HepG2 (cell line): ENCODE results near the gene CCDC14. TPM values are rescaled to one million over a fixed set of nuclear protein-coding genes. Genes with fewer than 3 reads are reported as not detected.

Experiments used
- ATAC-seq: fragments of 200-7000 bp; cut with Tn5 transposase; 3 replicates; pipeline ENCODE4 v1.9.1; 2020; ENCODE audit warnings: mild to moderate bottlenecking, moderate library complexity
- BruUV-seq: library from RNA; stranded (reverse); fragments of 400-500 nt; replicated peaks from 2 replicates; lab custom pipeline; 2021; lab: Mats Ljungman, UMichigan
- CTCF ChIA-PET: fragments of 300-600 bp; formaldehyde crosslinking; extraction: SDS; loops from one replicate; lab custom pipeline; 2021; ENCODE audit warnings: low total read pairs, inconsistent platforms, low intra/inter-chr PET ratio; lab: Yijun Ruan, JAX
- POLR2A ChIA-PET: fragments of 350-600 bp; sonication (Branson Sonifier 250); formaldehyde crosslinking; loops from one replicate; lab custom pipeline; 2020; ENCODE audit warnings: antibody characterized with exemption, inconsistent platforms; lab: Yijun Ruan, JAX
- DNase-seq: peaks from one replicate; pipeline ENCODE4 v3.0.0-alpha.2; 2015; ENCODE audit warnings: low spot score
- FAIRE-seq: peaks from 3 replicates; lab custom pipeline; 2011; peaks lifted over from hg19 to GRCh38; lab: Jason Lieb, UNC
- H2AFZ ChIP-seq: one replicate; pipeline ENCODE4 v1.6.1; 2011; ENCODE audit warnings: low read length, inconsistent platforms
- H3K27ac ChIP-seq: fragments of 300-600 bp; 3 replicates; pipeline ENCODE4 v1.8.0; 2011; ENCODE audit warnings: mixed run types, mild to moderate bottlenecking, mixed read lengths, low read length, inconsistent platforms; ENCODE audit not compliant: insufficient read depth; ENCODE audit errors: extremely low read length
- H3K27me3 ChIP-seq, 2 experiments: fragments of 200-600 bp in 1 of 2; 2 replicates in 1 of 2; 3 replicates in 1 of 2; pipeline versions ENCODE4 v1.6.0 to v1.8.0; 2011; ENCODE audit warnings: low read length in 2 of 2, mild to moderate bottlenecking in 2 of 2, moderate library complexity in 2 of 2, inconsistent platforms in 1 of 2; ENCODE audit not compliant: insufficient read depth in 2 of 2, control insufficient read depth in 1 of 2
- H3K36me3 ChIP-seq, 2 experiments: fragments of 200-600 bp in 1 of 2; replicated peaks in 1 of 2; 2 replicates in 1 of 2; 3 replicates in 1 of 2; pipeline versions ENCODE4 v1.5.1 to v1.8.0; 2011; ENCODE audit warnings: low read length in 2 of 2, inconsistent platforms in 1 of 2; ENCODE audit not compliant: insufficient read depth in 2 of 2, control insufficient read depth in 1 of 2
- H3K4me1 ChIP-seq: 2 replicates; pipeline ENCODE4 v1.5.1; 2012; ENCODE audit warnings: low read length, inconsistent platforms; ENCODE audit not compliant: insufficient read depth
- H3K4me2 ChIP-seq: 2 replicates; pipeline ENCODE4 v1.6.0; 2011; ENCODE audit warnings: low read depth, low read length, inconsistent platforms
- H3K4me3 ChIP-seq, 3 experiments: fragments of 200-600 bp in 1 of 3; sonication (generic), shearing (Covaris generic) in 1 of 3; replicated peaks in 1 of 3; 2 replicates each; pipeline ENCODE4 v1.5.1; 2011 to 2016; ENCODE audit warnings: low read length in 3 of 3, inconsistent platforms in 2 of 3, low read depth in 2 of 3, mild to moderate bottlenecking in 2 of 3, control low read depth in 1 of 3, mixed read lengths in 1 of 3; ENCODE audit not compliant: insufficient read depth in 1 of 3
- H3K79me2 ChIP-seq: one replicate; pipeline ENCODE4 v1.6.1; 2011; ENCODE audit warnings: low read length, inconsistent platforms; ENCODE audit not compliant: insufficient read depth
- H3K9ac ChIP-seq: 2 replicates; pipeline ENCODE4 v1.6.0; 2011; ENCODE audit warnings: mild to moderate bottlenecking, low read depth, low read length, inconsistent platforms; ENCODE audit not compliant: insufficient read depth
- H3K9me3 ChIP-seq: 2 replicates; pipeline ENCODE4 v1.5.1; 2012; ENCODE audit warnings: mild to moderate bottlenecking, low read length
- H4K20me1 ChIP-seq: 2 replicates; pipeline ENCODE4 v1.6.0; 2011; ENCODE audit warnings: inconsistent platforms, mild to moderate bottlenecking, low read length, moderate library complexity; ENCODE audit not compliant: insufficient read depth
- MIER2 ChIP-seq: IDR thresholded peaks from 2 replicates; pipeline ENCODE4 v1.6.1; 2016; ENCODE audit warnings: missing biosample characterization, missing genetic modification reagents
- ZNF441 ChIP-seq: sonication (generic); formaldehyde crosslinking; IDR thresholded peaks from 2 replicates; pipeline ENCODE4 v1.7.0; 2021; ENCODE audit warnings: missing genetic modification reagents, borderline replicate concordance
- ZNF800 ChIP-seq: sonication (generic); formaldehyde crosslinking; IDR thresholded peaks from 2 replicates; pipeline ENCODE4 v1.4.0; 2020; ENCODE audit warnings: missing genetic modification reagents
- ZSCAN12 ChIP-seq: sonication (generic); formaldehyde crosslinking; IDR thresholded peaks from 2 replicates; pipeline ENCODE4 v1.9.0; 2021; ENCODE audit warnings: mild to moderate bottlenecking, missing genetic modification reagents
- WGBS: methylation state at CpG from one replicate; pipeline ENCODE4 v1.1.6; 2017; ENCODE audit warnings: low lambda C conversion rate; 5-methylcytosine and 5-hydroxymethylcytosine counted together
- in situ Hi-C: cut with HindIII; loops from 2 replicates; pipeline ENCODE4 v1.10.0; 2017; ENCODE audit warnings: low pct_unique_long_range_greater_than_20kb; ENCODE audit not compliant: extremely low pct_ligation_motif_present
- intact Hi-C: fragments of 100-400 bp; cut with micrococcal nuclease; formaldehyde crosslinking; loops from one replicate; pipeline ENCODE4 v1.10.0; 2022; ENCODE audit not compliant: unreplicated experiment
- polyA plus RNA-seq, 8 experiments: library from polyadenylated mRNA; depleted of rRNA in 3 of 8; stranded (reverse) in 7 of 8; unstranded in 1 of 8; fragments of >200 nt; fragmentation: Illumina TruSeq in 4 of 8; extraction: Trizol in 4 of 8; gene quantifications; 2 replicates each; pipeline versions ENCODE4 v1.2.1 to v1.2.3, GENCODE V29; 2011 to 2016; ENCODE audit warnings: low read depth in 4 of 8, missing spikeins in 1 of 8, mixed read lengths in 1 of 8; ENCODE audit not compliant: insufficient read depth in 1 of 8
- total RNA-seq, 5 experiments: library from RNA; depleted of rRNA; stranded (reverse); fragments of >200 nt; fragmentation: Illumina TruSeq; extraction: Trizol; gene quantifications; 2 replicates each; pipeline ENCODE4 v1.2.3, GENCODE V29; 2016; ENCODE audit warnings: low read depth in 1 of 5

Gene CCDC14
- total and polyA plus RNA-seq, 2 of the 13 experiments (the other 11 are each of a cell fraction or from before 2014, with no cell fraction given), result 48.7 to 49.0 TPM

GRCh38 chr3:123947482-123947881 lies 13.5 kb downstream of the CCDC14 start:
- intact Hi-C loops, result no loop called here
- DNase-seq, result no peak
- Histone ChIP-seq H3K4me1 (no peaks in the 10 kb centered on the region), H3K4me2 (no peak overlapping the region), H3K4me3 (no peak overlapping the region), H3K9me3 (no peaks in the 10 kb centered on the region), H3K9ac (no peak overlapping the region), H3K36me3 (peaks cover 0 to 32% of the 10 kb centered on the region in 2 experiments; a peak in 3 of 5 replicates), H3K27ac (no peak overlapping the region), H4K20me1 (no peaks in the 10 kb centered on the region), H3K79me2 (no peaks in the 10 kb centered on the region), H3K27me3 (no peaks in the 10 kb centered on the region), H2AFZ (no peak overlapping the region)
- in situ Hi-C loops, result no loop called here
- no peak for FAIRE-seq
- no peak for ATAC-seq
- BruUV-seq, result no TSS peak
- no peak for TF ChIP-seq MIER2
- TF ChIP-seq ZNF800, result no peak
- no peak for TF ChIP-seq ZNF441 (CRISPR knock-in tag)
- ChIA-PET CTCF (no interaction called here), POLR2A (no interaction called here)

GRCh38 chr3:123941542-123941941 lies 19.5 kb downstream of the CCDC14 start:
- no peak for FAIRE-seq
- Histone ChIP-seq H3K4me2 (no peak overlapping the region), H4K20me1 (no peaks in the 10 kb centered on the region), H3K9me3 (no peaks in the 10 kb centered on the region), H3K27ac (no peak overlapping the region), H3K27me3 (no peaks in the 10 kb centered on the region), H3K9ac (no peak overlapping the region), H2AFZ (no peak overlapping the region), H3K4me1 (no peaks in the 10 kb centered on the region), H3K79me2 (no peaks in the 10 kb centered on the region), H3K4me3 (no peak overlapping the region), H3K36me3 (peaks cover 0 to 15% of the 10 kb centered on the region in 2 experiments; a peak in 3 of 5 replicates)
- BruUV-seq, result no TSS peak
- intact Hi-C loops (no loop called here), in situ Hi-C loops (no loop called here)
- CTCF ChIA-PET, result no interaction called here
- ATAC-seq, result no peak
- WGBS, result 81% methylated on average over 1 of the region's 1 CpG
- TF ChIP-seq ZSCAN12 (CRISPR knock-in tag), result no peak
- DNase-seq, result no peak
- POLR2A ChIA-PET, result no interaction called here
